Lung microvascular endothelial cell (primary cell): ENCODE data around the gene DNTTIP2. TPM values are rescaled to one million over a fixed set of nuclear protein-coding genes. Genes with fewer than 3 reads are reported as not detected.
"Not testable (repeated sequence)": the region's sequence is repeated elsewhere in the genome, so short reads cannot be mapped to it uniquely, and the experiment has no call there.

Experiments
- DNase-seq, 2 donors: peaks; one replicate each; pipeline versions ENCODE4 v3.0.0 to v3.0.0-alpha.2; 2010; ENCODE audit warnings: low read depth in 2 of 2
- total RNA-seq: library from RNA; depleted of rRNA; stranded (reverse); fragments of >200 nt; gene quantifications from 2 replicates; pipeline ENCODE4 v1.2.1, GENCODE V29; 2014

The DNTTIP2 gene
- total RNA-seq, 1 donor from 2014 or later = 13.5 TPM

DNA sequence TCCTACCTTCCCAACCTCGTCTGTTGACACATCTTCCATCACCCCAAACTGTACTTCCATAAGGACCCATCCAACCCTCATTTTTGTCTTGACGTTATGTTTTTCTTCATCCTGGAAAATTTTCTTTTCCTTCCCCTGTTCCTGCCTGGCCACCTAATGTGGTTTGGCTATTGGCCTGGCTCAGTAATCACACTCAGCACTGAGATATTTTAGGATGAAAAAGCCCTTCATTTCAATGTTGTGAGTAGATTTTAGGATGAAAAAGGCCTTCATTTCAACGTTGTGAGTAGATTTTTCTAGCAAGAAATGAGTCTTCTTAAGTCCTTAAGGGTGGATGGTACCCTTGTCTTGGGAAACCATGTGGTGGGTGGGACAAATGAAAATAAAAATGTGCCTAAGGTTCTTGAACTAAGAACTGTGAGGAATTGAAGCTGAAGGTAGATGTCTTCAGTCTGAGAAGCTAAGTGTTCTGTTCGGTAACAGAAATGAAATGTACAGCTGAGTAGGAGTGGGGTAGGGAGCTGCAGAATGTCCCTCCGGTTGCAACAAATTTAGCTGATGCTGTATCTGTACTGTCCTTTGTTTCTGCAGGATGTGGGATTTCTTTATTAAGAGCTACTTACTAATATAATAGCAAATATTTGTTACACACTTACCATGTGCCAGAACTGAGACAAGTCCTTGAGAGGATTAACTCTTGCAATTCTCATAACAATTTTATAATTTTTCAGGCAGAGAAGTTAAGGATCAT lies 36.1 kb downstream of the DNTTIP2 start:
- DNase-seq = no peak

DNA sequence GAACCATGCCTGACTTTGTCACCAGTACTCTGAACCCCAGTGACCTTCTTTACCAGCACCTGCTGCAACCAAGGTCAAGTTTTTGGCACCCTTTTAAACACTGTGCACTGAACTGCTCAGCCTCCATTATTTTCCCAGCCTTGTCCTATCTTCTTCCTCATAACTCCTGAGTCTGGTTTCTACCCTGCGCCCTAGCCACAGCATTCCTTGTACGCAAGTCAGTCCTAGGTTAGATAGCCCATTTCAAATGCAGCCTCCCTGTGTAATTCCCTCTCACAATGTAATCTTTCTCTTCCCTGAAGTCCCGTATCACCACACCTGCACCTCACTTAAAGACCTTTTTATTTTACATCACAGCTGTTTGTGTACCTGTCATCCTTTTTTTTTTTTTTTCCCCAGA lies 37.2 kb downstream of the DNTTIP2 start:
- no peak for DNase-seq

DNA sequence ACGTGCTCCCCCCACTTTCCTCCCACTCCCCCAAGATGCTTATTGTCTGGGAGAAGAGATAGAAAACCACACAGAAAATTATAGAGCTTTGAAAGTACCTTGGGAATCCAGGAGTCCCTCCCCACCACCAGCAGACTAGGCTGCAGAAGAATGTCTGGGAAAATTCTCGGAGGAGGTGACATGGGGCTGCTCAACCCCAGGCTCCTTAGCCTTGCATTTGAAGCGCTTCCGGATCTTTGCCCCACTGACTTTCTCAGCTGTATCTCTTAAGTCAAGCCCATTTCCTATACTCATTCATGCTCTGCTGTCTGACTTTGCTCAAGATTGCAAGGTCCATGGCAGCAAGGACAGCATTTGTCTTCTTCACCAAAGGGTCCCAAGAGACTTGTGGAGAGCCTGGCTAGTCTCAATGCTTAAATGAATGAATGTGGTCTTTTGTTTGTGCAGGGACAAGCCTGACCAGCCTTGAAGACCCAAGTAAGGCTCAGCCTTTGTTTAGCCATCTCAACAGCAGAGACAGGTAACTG lies 38.0 kb downstream of the DNTTIP2 start:
- no peak for DNase-seq

DNA sequence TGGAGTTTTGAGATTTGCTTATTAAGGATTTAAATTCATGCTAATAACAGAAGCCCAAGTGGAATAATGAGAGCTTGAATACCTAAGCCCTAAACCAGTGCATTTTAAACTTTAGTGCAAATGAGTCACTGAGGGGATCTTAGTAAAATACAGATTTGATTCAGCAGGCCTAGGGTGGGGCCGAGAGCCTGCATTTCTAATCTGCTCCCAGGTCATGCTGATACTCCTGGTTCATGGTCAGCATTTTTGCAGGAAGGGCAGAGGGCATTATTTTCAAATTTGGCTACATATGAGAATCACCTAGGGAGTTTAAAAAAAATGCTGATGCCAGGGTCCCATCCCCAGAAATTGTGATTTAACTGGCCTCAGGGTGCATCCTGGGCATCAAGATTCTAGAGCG lies 39.3 kb downstream of the DNTTIP2 start:
- DNase-seq = no peak

DNA sequence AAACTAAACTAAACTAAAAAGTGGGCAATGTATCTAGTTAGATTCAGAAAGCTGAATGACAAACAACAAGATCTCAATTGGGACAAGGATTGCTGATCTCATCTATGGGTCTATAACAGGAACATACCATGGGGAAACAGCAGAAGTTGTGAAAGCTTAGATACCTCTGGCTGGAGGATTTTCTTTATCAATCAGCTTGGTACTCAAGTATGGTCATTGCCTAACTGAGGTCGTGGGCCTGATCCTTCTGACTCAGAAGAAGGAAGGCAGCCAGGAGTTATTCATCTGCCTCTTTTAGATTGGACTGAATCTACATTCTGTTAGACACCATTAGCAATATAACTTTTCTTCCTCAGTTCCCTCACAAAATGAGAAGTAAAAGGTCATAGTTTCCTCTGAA lies 39.7 kb downstream of the DNTTIP2 start:
- peak in 1 of 2 donors; percentile 51 for DNase-seq

DNA sequence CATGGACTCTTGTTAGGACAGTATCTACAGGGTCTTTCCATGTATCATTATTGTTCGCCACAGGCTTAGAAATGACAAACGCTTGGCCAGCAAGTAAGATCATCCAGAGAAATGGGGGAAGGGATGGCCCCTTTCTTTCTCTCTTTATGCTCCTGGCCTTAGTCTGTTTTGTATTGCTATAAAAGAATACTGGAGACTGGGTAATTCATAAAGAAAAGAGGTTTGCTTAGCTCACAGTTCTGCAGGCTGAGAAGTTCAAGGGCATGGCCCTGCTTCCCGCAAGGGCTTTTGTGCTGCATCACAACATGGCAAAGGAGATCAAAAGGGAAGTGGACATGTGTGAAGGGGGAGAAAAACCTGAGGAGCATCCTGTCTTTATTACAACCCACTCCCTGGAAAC lies 41.0 kb downstream of the DNTTIP2 start:
- DNase-seq = no peak

DNA sequence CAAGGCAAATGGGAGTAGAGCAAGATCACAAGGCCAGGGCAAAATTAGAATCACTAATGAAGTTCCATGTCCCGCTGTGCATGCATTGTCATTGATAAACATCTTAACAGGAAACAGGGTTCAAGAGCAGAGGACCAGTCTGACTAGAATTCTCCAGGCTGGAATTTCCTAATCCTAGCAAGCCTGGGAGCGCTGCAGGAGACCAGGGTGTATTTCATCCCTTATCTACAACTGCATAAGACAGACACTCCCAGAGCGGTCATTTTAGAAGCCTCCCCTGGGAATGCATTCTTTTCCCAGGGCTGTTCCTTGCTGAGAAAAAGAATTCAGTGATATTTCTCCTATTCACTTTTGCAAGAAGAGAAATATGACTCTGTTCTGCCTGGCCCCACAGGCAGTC lies 45.7 kb downstream of the DNTTIP2 start:
- not testable (repeated sequence) for DNase-seq

DNA sequence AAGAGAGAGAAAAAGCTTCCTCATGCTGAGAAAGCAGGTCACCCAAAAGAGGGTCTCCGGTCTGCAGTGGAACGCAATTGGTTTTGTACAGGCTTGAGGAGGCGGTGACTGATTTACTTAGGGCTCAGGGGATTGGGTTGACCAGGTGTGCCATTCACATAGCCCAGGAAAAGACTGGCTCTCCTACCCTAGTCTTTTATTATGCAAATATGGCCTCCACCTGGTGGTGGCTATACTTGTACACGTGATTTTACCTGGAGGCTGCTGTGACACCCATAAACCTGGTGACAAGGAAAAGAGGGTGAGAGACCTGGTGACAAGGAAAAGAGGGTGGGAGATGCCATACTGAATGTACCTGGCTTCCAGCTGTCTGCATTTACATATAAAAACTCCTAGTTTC lies 49.9 kb downstream of the DNTTIP2 start:
- no peak for DNase-seq

DNA sequence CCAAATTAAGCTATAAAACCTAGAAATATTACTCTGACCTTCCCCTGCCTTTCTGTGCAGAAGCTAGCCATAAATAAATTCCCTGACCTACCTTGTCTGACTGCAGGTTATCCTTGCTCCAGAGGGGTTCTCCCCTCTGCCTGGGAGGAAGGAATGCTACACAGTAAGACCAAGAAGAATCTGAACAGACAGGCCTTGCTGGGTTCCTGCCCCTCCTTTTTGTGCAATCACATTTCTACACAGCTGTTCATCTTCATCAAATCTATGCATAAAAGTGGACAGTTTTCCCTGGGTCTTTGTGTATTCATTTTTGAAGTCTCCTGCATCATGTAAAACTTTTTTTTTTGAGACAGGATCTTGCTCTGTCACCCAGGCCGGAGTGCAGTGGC lies 50.6 kb downstream of the DNTTIP2 start:
- DNase-seq = no peak

DNA sequence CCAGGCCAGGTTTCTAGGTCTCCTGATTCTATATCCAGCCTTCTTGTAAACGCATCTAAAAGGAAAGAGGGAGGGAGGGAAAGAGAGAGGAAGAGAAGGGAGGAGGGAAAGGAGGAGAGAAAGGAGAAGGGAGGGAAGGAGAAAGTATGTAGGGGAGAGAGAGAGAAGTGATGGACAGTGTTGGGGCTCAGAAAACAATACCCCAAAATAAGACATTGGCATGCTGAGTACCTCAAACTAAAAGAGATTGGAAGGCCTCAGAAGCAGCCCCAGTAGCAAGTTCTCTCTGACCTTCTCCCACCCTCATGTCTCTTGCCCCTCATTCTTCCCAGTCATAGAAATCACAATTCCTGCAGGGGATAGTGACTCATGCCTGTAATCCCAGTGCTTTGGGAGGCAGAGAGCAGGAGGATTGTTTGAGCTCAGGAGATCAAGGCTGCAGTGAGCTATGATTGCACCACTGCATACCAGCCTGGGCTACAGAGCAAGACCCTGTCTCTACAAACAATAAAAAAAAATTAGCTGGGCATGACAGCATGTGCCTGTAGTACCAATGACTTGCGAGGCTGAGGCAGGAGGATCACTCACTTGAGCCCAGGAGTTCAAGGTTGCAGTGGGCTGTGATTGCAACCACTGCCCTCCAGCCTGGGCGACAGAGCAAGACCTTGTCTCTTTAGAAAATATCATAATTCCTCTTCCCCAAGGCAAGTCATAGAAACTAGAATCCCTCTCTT lies 51.2 kb downstream of the DNTTIP2 start:
- no peak for DNase-seq

DNA sequence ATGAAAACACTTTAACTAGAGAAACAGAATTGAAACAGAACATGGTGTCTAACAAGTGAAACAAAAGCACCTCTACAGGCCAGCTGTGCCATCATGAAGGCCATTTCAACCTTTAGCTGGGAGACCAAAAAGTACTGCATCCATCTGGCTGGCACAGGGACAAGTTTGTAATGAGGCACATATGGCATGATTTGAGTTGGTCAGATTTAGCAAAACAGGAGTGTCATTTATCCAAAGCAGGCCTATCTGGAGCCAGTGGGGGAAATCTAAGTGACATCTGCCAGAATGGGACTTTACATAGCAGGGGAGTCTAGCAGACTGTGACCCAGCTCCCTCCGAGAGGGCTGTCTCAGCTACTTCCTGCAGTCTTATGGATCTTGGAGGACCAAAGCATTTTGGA lies 51.9 kb downstream of the DNTTIP2 start:
- DNase-seq = no peak

DNA sequence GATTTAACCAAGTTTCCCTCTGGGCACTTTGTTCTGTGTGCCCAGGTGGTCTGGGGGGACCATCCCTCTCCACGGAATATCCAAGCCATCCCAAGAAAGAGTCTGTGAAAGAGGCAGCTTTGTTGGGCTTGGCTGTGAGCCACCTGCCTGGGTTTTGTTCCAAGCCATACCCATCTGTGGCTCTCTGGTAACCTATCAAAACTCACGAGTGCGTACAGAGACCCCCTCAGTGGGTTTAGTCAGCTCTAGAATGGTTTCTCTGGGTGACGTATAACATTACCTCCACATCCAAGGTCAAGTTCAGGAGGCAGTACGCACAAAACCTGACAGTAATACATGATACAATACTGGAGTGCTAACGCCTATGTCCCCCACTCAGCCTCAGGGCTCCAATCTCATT lies 54.2 kb downstream of the DNTTIP2 start:
- no peak for DNase-seq

DNA sequence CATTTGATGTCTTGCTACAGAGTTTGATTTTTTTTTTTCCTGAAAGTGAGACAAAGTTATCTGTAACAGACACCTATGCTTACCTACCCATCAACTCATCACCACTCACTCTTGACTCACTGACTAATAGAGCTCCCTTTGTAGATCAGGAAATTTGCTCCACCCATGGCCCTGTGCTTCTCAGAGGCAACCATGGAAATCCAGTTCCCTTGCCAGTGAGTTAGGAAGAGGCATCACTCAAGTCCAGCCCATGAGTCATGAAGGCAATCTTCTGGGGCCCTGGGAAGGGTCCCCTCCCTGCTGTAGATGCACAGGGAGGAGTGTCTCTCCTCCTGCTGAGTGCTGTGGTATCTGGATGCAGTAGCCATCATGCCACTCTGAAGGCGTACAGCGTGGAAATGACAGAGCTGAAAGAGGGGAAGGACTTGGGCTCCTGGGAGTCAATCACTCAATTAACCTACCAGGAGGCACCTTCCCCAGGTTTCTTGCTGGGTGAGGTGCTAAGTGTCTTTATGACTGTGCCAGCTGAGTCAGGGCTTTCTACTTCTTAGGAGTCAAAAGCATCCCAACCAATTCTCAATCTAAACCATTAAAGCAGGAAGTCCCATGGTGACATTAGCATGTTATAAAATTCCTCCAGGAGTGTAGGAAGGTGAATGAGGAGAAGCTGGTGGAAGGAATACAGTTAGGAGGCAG lies 56.1 kb downstream of the DNTTIP2 start:
- DNase-seq = no peak

DNA sequence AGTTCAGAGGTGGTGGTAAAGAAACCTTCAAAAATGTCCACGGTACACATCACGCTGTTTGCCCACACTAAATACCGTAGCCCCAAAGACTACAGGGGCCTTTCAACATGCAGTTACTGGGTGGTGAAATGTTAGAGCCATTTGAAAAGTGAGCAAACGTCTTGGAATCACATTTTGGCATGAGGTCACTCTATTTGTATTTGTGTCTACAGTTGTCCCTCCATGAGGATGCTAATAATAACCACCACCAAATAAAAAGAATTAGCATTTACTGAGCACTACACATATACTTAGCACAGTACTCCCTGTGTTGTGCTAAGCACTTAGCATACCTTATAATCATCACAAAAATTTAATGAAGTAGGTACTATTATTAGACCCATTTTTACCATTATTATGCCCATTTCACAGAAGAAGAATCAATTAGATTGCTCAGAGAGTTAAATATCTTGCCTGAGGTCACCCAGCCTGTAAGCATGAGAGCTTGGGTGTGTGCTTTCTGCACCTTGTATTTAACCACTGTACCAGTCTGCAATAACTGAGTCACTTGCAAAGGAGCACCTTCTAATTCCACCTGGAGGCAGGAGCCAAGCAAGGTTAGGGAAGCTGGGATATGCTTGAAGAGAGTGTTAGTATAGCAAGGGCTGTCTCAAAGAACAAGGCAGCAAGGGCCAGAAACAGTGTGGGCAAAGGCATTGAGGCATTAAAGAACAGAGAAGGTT lies 57.4 kb downstream of the DNTTIP2 start:
- DNase-seq = no peak

DNA sequence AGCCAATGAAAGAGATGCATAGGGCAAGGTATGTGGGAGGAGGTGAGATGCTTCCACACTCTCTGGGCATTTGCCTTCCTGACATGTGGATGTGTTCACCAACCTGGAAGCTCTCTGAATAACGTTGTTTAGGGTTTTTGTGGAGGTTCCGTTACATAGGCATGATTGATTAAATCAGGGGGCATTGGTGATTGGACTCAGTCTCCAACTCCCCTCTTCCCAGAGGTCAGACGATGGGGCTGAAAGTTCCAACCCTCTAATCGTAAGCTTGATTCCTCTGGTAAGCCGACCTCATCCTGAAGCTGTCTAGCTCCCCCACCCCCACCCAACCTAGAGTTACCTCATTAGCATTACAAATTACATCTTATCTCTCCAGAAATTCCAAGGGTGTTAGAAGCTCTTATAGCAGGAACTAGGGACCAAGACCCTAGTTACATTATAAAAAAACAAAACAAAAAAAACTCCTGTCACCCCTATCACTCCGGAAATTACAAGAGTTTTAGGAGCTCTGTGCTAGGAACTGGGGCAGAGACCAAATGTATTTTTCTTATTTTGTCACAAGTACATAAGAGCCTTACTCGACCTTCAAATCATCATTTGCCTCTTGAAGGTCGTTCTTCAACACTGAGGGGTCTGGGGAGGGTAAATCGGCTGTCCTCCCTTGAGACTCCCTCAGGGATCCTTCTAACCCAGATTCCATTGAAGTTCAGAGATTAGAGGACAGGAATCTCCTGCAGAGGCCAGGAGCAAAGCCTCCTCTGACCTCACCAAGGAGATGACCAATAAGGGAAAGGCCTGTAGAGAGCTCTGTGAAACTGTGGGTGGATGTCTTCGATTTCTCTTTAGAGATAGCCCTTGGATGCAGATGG lies 58.2 kb downstream of the DNTTIP2 start:
- DNase-seq = no peak

DNA sequence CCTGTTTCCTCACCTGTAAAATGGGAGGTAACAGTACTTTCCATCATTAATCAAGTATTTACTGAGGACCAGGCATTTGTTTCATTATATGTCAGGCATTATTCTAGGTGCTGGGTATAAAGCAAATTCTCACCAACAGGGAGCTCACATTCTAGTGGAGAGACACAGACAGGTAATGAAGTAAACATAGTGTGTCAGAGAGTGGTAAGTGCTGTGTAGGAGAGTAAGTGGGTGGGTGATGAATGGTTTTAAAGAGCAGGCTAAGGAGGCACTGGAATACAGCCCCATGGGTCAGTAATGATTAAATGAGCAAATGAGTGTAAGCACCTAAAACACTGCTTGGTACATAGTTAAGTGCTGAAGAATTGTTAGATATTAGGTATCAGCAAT lies 60.4 kb downstream of the DNTTIP2 start:
- DNase-seq = no peak

DNA sequence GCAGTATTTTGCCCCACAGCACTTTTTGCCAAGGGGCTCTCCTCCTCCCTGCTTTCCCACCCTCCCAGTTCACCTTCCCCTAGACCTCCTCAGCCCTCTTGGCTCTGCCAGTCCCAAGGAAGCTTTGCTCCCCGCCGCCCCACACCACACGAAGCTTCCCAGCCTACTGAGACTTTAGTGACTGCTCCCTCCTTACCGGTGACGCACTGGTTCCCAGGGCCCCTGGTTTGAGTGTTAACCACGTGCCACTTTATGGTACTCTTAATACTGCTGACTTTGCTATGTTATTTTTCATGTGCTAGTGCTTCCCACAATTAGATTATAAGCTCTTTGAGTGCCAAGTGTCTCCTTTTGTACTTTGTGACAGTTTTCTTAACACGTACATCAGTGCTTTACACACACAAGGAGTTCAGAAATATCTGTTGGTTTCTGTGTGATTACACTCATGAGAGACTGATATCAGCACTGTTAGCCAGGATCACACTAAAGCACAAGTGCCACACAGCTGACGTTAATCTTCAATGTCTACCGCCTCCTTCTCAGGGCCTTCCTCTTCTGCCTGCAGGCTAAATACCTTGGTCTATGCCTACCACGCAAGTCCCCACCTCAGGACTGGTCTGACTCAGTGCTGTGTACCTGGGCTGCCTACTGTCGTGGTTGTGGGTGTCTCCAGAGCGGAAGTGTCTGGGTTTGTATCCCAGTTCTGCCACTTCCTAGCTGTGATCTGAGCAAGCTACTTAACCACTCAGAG lies 61.0 kb downstream of the DNTTIP2 start:
- no peak for DNase-seq

DNA sequence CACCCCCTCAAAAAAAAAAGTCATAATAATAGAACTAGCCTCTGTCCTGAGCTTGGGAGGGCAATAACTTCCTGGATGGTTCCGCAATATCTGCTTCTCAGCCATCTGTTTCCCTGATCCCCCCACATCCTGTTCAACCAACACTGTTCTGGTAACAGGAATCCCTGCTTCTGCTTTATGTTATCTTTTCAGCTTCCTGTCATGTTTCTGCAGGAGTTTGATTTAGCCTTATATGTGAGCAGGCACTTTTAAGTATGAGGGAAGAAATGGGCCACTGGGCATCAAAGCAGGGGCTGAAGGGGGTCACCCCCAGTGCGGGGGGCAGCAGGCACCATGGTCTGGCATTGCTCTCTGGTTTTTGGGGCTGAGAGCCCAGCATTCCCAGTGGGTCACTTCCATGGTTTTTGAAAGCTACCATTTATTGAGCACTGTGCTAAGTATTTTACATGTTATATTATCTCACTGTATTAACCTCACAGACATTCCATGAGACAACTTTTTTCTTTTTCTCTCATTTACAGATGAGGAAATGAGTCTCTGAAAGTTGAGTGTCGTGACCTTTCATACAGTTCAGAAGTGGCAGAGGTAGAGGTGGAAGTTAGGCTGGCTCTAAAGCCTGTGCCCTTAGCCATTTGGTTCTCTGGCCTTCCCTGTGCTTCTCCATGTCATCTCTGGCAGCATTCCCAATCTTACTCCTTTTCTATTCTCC lies 61.9 kb downstream of the DNTTIP2 start:
- DNase-seq = peak; percentile 92 to 95
